NCI-H2107 treated with DMSO at 0.1 percent for 48 hours (cell line): ENCODE results near the gene USP20.

Experiments used
- DNase-seq: peaks from one replicate; lab custom pipeline; 2025; ENCODE audit not compliant: unreplicated experiment; lab: John Stamatoyannopoulos, UW

The USP20 gene

DNA sequence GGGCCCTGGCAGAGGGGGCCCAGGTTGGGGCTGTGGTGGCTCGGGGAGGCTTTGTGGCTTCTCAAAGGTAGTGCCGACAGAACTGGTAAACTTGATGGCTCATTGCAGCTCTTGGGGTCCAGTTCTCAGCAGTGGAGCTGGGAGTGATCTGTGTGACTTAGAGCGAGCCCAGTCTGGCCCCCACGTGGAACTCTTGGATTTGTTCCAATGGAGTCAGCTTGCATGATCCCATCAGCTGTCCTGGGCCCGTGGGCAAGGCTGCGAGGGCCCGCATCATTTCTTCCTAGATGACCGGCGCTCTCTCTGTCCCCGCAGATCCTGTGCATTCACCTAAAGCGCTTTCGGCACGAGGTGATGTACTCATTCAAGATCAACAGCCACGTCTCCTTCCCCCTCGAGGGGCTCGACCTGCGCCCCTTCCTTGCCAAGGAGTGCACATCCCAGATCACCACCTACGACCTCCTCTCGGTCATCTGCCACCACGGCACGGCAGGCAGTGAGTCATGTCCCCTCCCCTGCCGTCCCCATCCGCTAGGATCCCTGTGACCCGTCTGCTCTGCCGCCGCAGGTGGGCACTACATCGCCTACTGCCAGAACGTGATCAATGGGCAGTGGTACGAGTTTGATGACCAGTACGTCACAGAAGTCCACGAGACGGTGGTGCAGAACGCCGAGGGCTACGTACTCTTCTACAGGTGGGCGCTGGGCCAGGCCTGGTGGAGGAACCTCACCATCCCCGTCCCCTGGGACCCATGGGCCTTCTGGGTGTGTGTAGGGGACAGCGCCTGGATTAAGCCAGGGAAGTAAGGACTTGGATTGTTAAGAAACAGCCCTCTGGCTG, 39.2 kb downstream of the USP20 start:
- DNase-seq, result no peak

DNA sequence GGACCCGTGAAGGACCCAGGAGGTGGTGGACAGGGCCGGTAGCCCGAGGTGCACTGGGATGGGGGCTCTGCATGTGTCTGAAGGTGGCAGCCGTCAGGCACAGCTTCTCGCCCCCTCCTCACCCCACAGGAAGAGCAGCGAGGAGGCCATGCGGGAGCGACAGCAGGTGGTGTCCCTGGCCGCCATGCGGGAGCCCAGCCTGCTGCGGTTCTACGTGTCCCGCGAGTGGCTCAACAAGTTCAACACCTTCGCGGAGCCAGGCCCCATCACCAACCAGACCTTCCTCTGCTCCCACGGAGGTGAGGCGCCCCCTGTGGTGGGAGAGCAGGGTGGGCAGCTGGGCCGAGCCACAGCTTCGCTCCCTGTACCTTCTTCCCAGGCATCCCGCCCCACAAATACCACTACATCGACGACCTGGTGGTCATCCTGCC, 39.9 kb downstream of the USP20 start:
- DNase-seq, result no peak

- no peak for DNase-seq
Observed at GRCh38 chr9:129875687-129876395, 40.6 kb downstream of the USP20 start.

DNA sequence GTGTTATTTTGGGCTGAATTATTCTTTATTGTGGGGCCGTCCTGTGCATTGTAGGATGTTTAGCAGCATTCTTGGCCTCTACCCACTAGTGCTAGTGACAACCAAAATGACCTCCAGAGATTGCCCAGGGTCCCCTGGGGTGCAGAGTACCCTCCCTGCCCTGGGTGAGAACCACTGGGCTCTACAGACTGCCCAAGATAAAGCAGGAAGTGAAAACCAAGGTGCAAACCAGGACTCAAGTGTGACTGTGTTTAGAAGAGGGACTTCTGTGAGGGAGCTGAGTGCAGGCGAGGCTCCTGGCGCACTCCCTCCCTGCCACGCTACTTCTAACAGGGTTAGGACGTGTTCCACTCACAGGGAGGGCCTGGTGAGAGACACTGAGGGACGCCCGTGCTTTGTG, 41.6 kb downstream of the USP20 start:
- no peak for DNase-seq

- DNase-seq, result no peak
Observed at GRCh38 chr9:129878291-129878690, 43.0 kb downstream of the USP20 start.

DNA sequence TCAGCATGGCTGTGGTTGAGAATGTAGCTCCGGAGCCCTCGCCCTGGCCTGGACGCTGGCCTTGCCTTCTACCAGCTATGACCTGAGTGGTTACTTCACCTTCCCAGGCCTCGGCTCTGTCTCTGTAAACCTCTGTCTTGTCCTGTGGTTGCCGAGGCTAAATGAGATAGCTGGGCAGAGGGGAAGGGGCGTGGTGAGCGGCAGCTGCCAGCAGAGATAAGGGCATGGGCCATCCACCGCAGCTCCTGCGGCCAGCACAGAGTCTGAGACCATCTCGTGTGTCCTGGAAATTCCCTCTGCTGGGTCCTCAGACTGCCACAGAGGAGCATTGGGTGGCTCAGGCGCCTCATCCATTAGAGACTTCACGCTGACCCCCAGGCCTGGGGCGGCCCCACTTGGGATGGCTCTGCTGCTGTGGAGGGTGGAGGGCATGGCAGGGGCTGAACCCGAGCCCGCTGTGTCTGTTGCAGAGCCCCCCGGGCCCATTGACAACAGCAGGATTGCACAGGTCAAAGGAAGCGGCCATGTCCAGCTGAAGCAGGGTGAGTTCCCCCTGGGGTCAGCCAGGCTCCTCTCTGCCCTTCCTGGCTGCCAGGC, 43.9 kb downstream of the USP20 start:
- DNase-seq, result no peak

- no peak for DNase-seq
Observed at GRCh38 chr9:129879991-129880653, 44.9 kb downstream of the USP20 start.

DNA sequence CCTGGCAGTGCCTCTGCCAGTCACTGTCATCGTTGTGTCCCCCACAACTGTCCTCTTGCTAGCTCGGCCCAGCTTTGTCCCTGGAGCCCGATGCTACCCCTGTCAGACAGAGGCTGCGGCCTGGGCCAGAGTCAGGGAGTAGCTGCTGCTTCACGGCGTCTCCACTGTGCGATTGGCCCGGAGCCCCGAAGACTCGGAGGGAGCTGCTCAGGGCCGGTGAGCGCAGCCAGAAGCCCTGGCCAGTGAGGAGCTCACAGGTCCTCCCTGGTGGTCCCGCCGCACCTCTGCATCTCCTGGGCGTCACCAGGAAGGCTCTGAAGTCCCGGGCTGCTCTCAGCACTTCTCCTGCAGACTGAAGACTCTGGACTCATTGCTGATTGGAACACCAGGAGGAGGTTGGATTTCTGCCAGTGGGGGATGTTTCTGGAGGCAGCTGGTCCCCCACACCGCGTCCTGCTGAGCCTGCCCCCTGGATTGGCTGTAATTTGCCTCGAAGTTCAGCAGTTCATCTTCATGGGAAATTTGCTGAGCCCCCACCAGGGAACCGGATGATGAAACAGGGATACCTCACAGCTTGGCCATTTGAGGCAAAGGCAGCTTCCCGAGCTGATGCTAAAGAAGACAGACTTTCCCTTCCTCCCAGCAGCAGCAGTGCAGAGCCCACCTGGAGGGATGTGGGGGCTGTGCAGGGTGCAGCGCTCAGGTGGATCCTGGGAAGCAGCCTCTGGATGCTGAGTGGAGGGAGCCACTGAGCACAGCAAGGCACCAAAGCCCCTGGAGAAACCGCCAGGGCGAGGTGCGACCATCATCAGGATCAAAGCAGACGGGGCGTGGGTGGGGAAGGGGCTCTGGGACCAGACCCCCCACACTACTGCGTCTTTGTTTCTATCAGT, 45.6 kb downstream of the USP20 start:
- no peak for DNase-seq

- DNase-seq, result no peak
Observed at GRCh38 chr9:129881547-129882324, 46.5 kb downstream of the USP20 start.

DNA sequence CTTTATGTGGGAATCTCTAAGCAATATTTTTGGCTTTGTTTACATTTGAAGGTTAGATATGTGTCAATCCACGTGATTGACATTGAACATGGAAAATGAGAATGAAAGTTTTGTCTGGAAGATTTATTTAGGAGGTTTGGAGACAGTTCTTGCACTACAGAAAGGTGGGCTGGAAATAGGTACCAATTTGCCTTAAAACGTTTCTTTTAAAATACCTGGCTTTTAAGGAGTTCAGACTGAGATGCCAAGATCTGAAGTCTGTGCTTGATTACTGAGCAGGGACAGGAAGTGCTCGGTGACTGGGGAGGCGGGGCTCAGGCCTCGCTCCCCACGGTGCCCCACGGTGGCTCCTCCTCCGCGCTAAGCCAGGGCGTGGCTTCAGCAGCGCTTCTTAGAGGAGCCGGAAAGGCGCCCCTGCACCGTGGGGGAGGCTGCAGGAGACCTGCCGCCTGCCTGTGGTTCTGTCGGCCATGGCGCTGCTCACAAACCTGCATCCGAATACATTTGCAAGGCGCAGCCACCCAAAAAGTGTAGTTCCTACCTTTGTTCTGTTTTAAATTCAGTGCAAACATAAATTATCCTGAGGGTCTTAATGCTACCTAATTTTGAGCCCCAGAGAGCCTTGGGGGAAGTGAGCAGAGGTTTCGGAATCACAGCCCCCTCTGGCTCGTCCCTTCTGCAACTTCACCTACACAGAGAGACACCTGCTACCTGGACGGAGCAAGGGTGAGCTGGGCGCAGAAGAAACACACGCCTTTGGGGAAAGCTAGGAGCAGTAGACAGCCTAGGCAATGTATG, 49.2 kb downstream of the USP20 start:
- DNase-seq, result peak; percentile 57

GRCh38 chr9:129885018-129885669, 49.9 kb downstream of the USP20 start:
- DNase-seq, result no peak

- DNase-seq, result peak; percentile 43
Observed at GRCh38 chr9:129885670-129886106, 50.4 kb downstream of the USP20 start.

- DNase-seq, result no peak
Observed at GRCh38 chr9:129886226-129887174, 51.2 kb downstream of the USP20 start.

GRCh38 chr9:129887334-129888292, 52.4 kb downstream of the USP20 start:
- DNase-seq, result no peak

DNA sequence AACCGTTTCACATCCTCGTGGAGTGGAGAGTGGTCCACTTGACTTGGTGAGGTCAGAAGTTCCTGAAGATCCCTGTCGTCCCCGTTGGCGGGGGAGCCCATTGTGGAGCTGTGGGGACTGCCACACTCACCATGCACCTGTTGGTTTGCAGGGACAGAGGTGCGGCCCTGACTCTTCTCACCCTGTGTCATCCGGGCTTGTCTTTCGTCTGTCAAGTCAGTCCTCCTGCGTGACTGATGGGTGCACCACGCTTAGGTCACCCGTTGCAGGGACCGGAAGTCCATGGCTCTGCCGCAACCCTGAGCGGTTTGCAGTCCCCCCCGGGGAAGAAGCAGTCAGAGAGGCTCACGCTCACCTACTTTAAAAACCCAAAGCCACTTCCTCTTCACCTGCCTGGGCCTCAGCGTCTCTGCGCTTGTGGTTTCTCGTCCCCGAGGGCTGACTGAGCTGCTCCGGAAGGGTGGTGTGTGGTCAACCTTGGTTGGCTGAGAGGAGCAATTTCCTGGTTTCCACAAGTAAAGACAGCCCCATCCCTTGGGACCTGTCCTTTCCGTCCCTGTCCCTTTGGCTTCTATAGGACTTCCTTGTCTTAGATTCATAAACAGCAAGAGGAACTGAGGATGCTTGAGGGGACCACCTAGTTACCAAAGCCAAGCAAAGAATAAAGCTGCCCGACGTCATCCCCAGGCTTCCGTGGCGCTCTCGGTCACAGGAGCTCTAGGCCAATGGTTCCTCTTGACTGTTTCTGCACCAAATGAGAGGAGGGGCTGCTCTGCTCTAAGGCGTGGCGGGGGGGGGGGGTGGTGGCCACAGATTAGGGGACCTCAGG, 53.2 kb downstream of the USP20 start:
- peak; percentile 67 for DNase-seq
